K562 (cell line): ENCODE measurements around the gene DNMT3A. TPM values are rescaled to one million over a fixed set of nuclear protein-coding genes. Genes with fewer than 3 reads are reported as not detected.
A peak's percentile ranks its signal among the peaks of the same experiment; 100 is the strongest.

Experiments used
- EZH2 ChIP-seq: IDR thresholded peaks from 2 replicates; pipeline ENCODE4 v1.6.1; 2012; ENCODE audit warnings: low read depth, mild to moderate bottlenecking, inconsistent platforms, low read length, borderline replicate concordance
- GTF2A2 ChIP-seq: IDR thresholded peaks from 2 replicates; pipeline ENCODE4 v1.6.1; 2016; ENCODE audit warnings: mild to moderate bottlenecking, missing genetic modification characterization, missing compliant biosample characterization
- HES1 ChIP-seq: fragments of 450-650 bp; IDR thresholded peaks from 2 replicates; pipeline ENCODE4 v1.6.1; 2016; ENCODE audit warnings: low read depth, mild to moderate bottlenecking, moderate library complexity
- MNT ChIP-seq, 2 experiments: fragments of 450-650 bp; conservative IDR thresholded peaks; 2 replicates each; pipeline ENCODE4 v1.6.1; 2017; ENCODE audit warnings: mild to moderate bottlenecking in 2 of 2, moderate library complexity in 2 of 2
- POU5F1 ChIP-seq: fragments of 150-350 bp; IDR thresholded peaks from 2 replicates; pipeline ENCODE4 v1.6.1; 2014; ENCODE audit warnings: borderline replicate concordance, low read length, low read depth, mild to moderate bottlenecking; ENCODE audit not compliant: partially characterized antibody
- SRF ChIP-seq, 2 experiments: fragments of 250-450, 450-650 bp in 1 of 2; sonication (Bioruptor Pico) in 1 of 2; sonication (generic) in 1 of 2; formaldehyde crosslinking; IDR thresholded peaks; 2 replicates each; pipeline versions ENCODE4 v1.5.0 to v1.5.1; 2020 to 2022; ENCODE audit warnings: mild to moderate bottlenecking in 1 of 2, missing genetic modification reagents in 1 of 2
- ZKSCAN3 ChIP-seq: fragments of 250-450 bp; sonication (Bioruptor Pico); IDR thresholded peaks from 2 replicates; pipeline ENCODE4 v1.4.0; 2020
- ZNF311 ChIP-seq: fragments of 250-450 bp; sonication (Bioruptor Pico); IDR thresholded peaks from 2 replicates; pipeline ENCODE4 v1.4.0; 2020; ENCODE audit warnings: mild to moderate bottlenecking, moderate library complexity
- ZNF717 ChIP-seq: fragments of 250-450 bp; sonication (Bioruptor Pico); IDR thresholded peaks from 2 replicates; pipeline ENCODE4 v1.5.0; 2021
- ZNF766 ChIP-seq: fragments of 200-800 bp; sonication (Bioruptor generic); conservative IDR thresholded peaks from 2 replicates; pipeline ENCODE4 v1.6.1; 2016; ENCODE audit warnings: missing genetic modification characterization, missing compliant biosample characterization
- polyA plus RNA-seq, 8 experiments: library from polyadenylated mRNA; depleted of rRNA in 4 of 8; stranded (reverse) in 5 of 8; unstranded in 3 of 8; fragments of >200 nt; fragmentation: Nextera tagmentation in 2 of 8; fragmentation: Illumina TruSeq in 1 of 8; extraction: Ambion mirVana in 2 of 8; extraction: Trizol in 1 of 8; gene quantifications; 2 replicates each; pipeline versions ENCODE4 v1.2.1 to v1.2.3, GENCODE V29; 2011 to 2014; ENCODE audit warnings: inconsistent platforms in 1 of 8, missing spikeins in 1 of 8
- total RNA-seq, 7 experiments: library from RNA; depleted of rRNA in 6 of 7; stranded (reverse); fragments of >200 nt in 6 of 7; fragmentation: Illumina TruSeq in 2 of 7; extraction: Trizol in 2 of 7; gene quantifications; 2 replicates each; pipeline versions ENCODE4 v1.2.1 to v1.2.3, GENCODE V29; 2011 to 2021; ENCODE audit warnings: low replicate concordance in 1 of 7
- TF ChIP-seq, protein P1 (sequence below): fragments of 450-650 bp; IDR thresholded peaks from 2 replicates; pipeline ENCODE4 v1.6.1; 2016; ENCODE audit warnings: borderline replicate concordance
- TF ChIP-seq, protein P2 (sequence below): fragments of 250-450 bp; sonication (Bioruptor Pico); IDR thresholded peaks from 2 replicates; pipeline ENCODE4 v1.4.0; 2020; ENCODE audit warnings: mild to moderate bottlenecking, moderate library complexity, borderline replicate concordance
- TF ChIP-seq, protein P3 (sequence below): sonication (generic); formaldehyde crosslinking; IDR thresholded peaks from 2 replicates; pipeline ENCODE4 v1.8.0; 2023; ENCODE audit warnings: missing genetic modification reagents, mild to moderate bottlenecking, borderline replicate concordance

Gene DNMT3A
- total and polyA plus RNA-seq, 9 of the 15 experiments (the other 6 are each of a cell fraction or from before 2014, with no cell fraction given): 3.0 to 16.0 (median 6.1) TPM

- TF ChIP-seq, protein P1, sequence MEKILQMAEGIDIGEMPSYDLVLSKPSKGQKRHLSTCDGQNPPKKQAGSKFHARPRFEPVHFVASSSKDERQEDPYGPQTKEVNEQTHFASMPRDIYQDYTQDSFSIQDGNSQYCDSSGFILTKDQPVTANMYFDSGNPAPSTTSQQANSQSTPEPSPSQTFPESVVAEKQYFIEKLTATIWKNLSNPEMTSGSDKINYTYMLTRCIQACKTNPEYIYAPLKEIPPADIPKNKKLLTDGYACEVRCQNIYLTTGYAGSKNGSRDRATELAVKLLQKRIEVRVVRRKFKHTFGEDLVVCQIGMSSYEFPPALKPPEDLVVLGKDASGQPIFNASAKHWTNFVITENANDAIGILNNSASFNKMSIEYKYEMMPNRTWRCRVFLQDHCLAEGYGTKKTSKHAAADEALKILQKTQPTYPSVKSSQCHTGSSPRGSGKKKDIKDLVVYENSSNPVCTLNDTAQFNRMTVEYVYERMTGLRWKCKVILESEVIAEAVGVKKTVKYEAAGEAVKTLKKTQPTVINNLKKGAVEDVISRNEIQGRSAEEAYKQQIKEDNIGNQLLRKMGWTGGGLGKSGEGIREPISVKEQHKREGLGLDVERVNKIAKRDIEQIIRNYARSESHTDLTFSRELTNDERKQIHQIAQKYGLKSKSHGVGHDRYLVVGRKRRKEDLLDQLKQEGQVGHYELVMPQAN: no peak
- TF ChIP-seq MNT (conservative IDR thresholded peaks at IDR 0.05) (0 out of 4 replicates have a peak, but pooled peaks of 1 of the 2 experiments have one; percentile 13), SRF (CRISPR knock-in tag; IDR thresholded peaks at IDR 0.05) (no peak; a peak in 1 of 4 replicates), ZKSCAN3 (no peak), POU5F1 (no peak), GTF2A2 (no peak), EZH2 (no peak), HES1 (no peak), ZNF717 (no peak), ZNF766 (CRISPR knock-in tag) (no peak), ZNF311 (CRISPR knock-in tag) (no peak)
- TF ChIP-seq, protein P2, sequence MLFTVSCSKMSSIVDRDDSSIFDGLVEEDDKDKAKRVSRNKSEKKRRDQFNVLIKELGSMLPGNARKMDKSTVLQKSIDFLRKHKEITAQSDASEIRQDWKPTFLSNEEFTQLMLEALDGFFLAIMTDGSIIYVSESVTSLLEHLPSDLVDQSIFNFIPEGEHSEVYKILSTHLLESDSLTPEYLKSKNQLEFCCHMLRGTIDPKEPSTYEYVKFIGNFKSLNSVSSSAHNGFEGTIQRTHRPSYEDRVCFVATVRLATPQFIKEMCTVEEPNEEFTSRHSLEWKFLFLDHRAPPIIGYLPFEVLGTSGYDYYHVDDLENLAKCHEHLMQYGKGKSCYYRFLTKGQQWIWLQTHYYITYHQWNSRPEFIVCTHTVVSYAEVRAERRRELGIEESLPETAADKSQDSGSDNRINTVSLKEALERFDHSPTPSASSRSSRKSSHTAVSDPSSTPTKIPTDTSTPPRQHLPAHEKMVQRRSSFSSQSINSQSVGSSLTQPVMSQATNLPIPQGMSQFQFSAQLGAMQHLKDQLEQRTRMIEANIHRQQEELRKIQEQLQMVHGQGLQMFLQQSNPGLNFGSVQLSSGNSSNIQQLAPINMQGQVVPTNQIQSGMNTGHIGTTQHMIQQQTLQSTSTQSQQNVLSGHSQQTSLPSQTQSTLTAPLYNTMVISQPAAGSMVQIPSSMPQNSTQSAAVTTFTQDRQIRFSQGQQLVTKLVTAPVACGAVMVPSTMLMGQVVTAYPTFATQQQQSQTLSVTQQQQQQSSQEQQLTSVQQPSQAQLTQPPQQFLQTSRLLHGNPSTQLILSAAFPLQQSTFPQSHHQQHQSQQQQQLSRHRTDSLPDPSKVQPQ (CRISPR knock-in tag): no peak
- TF ChIP-seq, protein P3, sequence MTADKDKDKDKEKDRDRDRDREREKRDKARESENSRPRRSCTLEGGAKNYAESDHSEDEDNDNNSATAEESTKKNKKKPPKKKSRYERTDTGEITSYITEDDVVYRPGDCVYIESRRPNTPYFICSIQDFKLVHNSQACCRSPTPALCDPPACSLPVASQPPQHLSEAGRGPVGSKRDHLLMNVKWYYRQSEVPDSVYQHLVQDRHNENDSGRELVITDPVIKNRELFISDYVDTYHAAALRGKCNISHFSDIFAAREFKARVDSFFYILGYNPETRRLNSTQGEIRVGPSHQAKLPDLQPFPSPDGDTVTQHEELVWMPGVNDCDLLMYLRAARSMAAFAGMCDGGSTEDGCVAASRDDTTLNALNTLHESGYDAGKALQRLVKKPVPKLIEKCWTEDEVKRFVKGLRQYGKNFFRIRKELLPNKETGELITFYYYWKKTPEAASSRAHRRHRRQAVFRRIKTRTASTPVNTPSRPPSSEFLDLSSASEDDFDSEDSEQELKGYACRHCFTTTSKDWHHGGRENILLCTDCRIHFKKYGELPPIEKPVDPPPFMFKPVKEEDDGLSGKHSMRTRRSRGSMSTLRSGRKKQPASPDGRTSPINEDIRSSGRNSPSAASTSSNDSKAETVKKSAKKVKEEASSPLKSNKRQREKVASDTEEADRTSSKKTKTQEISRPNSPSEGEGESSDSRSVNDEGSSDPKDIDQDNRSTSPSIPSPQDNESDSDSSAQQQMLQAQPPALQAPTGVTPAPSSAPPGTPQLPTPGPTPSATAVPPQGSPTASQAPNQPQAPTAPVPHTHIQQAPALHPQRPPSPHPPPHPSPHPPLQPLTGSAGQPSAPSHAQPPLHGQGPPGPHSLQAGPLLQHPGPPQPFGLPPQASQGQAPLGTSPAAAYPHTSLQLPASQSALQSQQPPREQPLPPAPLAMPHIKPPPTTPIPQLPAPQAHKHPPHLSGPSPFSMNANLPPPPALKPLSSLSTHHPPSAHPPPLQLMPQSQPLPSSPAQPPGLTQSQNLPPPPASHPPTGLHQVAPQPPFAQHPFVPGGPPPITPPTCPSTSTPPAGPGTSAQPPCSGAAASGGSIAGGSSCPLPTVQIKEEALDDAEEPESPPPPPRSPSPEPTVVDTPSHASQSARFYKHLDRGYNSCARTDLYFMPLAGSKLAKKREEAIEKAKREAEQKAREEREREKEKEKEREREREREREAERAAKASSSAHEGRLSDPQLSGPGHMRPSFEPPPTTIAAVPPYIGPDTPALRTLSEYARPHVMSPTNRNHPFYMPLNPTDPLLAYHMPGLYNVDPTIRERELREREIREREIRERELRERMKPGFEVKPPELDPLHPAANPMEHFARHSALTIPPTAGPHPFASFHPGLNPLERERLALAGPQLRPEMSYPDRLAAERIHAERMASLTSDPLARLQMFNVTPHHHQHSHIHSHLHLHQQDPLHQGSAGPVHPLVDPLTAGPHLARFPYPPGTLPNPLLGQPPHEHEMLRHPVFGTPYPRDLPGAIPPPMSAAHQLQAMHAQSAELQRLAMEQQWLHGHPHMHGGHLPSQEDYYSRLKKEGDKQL (CRISPR knock-in tag): no peak
These were observed 90.1 kb downstream of the DNMT3A start (continued) for GRCh38 chr2:25251422-25252273.
